ENCODE results near the gene EFCAB5.

The EFCAB5 gene

DNA sequence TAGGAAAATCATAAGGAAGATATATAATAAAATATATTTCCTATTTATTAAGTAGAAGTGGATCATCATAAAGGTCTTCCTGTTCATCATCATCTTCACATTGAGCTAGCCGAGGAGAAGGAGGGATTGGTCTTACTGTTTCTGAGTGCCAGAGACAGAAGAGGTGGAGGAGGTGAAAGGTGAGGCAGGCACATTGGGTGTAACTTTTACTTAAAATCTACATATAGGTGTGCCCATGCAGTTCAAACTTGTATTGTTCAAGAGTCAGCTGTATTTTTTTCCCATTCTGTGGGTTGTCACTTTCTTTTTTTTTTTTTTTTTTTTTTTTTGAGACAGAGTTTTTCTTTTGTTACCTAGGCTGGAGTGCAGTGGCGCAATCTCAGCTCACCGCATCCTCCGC lies 210.0 kb downstream of the EFCAB5 start:
- no peaks in the 10 kb centered on the region for H3K27me3 Mint-ChIP-seq (ENCODE audit: low read depth)

DNA sequence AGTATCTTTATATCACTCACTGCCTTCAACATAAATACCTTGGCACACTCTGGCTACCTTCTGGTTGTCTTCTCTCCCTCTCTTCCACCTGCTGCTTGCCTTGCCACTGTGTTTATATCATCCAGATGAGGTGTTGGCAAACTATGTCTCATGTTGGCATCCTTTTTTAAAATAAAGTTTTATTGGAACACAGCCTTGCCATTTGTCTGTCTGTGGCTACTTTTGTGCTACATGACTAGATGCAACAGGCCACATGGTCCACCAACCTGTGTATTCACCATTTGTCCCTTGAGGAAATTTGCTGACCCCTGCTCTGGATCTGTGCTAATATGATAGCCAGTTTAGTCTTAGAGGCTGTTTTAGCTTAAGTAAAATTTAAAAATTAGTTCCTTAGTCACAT lies 212.0 kb downstream of the EFCAB5 start:
- Mint-ChIP-seq H3K27ac (no peak overlapping the region), H3K9me3 (peaks cover 10% of the 10 kb centered on the region), H3K4me1 (no peaks in the 10 kb centered on the region), H3K36me3 (ENCODE audit: low read depth) (peaks cover 57% of the 10 kb centered on the region), H3K27me3 (ENCODE audit: low read depth) (no peaks in the 10 kb centered on the region), H3K4me3 (no peak overlapping the region)
- TF ChIP-seq, protein P1, sequence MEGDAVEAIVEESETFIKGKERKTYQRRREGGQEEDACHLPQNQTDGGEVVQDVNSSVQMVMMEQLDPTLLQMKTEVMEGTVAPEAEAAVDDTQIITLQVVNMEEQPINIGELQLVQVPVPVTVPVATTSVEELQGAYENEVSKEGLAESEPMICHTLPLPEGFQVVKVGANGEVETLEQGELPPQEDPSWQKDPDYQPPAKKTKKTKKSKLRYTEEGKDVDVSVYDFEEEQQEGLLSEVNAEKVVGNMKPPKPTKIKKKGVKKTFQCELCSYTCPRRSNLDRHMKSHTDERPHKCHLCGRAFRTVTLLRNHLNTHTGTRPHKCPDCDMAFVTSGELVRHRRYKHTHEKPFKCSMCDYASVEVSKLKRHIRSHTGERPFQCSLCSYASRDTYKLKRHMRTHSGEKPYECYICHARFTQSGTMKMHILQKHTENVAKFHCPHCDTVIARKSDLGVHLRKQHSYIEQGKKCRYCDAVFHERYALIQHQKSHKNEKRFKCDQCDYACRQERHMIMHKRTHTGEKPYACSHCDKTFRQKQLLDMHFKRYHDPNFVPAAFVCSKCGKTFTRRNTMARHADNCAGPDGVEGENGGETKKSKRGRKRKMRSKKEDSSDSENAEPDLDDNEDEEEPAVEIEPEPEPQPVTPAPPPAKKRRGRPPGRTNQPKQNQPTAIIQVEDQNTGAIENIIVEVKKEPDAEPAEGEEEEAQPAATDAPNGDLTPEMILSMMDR (IDR thresholded peaks at IDR 0.05; ENCODE audit: unreplicated experiment in 3 of 3): no peak

More for the DNA sequence above, 210.0 kb downstream of the EFCAB5 start:
- no peaks in the 10 kb centered on the region for H3K9me3 Mint-ChIP-seq
- TF ChIP-seq, protein P1 (IDR thresholded peaks at IDR 0.05; ENCODE audit: unreplicated experiment in 3 of 3): no peak
- no peaks in the 10 kb centered on the region for H3K4me1 Mint-ChIP-seq
- H3K36me3 Mint-ChIP-seq (ENCODE audit: low read depth): peaks cover 42% of the 10 kb centered on the region
- H3K27ac Mint-ChIP-seq: no peak overlapping the region
- H3K4me3 Mint-ChIP-seq: no peak overlapping the region

DNA sequence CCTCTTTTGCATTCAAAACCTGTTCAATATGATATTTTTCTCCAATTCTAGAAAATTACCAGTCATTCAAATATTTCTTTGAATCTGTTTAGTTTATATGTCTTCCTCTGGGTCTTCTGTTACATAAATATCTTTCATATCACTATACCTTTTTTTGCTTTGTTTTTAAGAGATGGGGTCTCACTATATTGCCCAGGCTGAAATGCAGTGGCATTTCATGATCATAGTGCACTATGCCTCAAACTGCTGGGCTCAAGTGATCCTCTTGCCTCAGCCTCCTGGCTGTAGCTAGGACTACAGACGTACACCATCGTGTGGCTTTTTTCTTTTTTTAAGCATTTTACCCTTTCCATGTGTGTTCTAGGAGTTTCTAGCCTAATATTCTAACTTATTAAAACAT lies 214.0 kb downstream of the EFCAB5 start:
- Mint-ChIP-seq H3K9me3 (peaks cover 28% of the 10 kb centered on the region), H3K36me3 (ENCODE audit: low read depth) (peaks cover 73% of the 10 kb centered on the region), H3K27ac (no peak overlapping the region), H3K4me1 (no peaks in the 10 kb centered on the region), H3K4me3 (no peak overlapping the region), H3K27me3 (ENCODE audit: low read depth) (no peaks in the 10 kb centered on the region)
- TF ChIP-seq, protein P1 (IDR thresholded peaks at IDR 0.05; ENCODE audit: unreplicated experiment in 3 of 3): no peak
